AG09309 (cell line): ENCODE data around the gene NIBAN1.

Source experiments
- DNase-seq: peaks from one replicate; pipeline ENCODE4 v3.0.0-alpha.2; 2010; ENCODE audit warnings: low read depth
- H3K4me3 ChIP-seq: 2 replicates; pipeline ENCODE4 v1.5.1; 2011; ENCODE audit warnings: mild to moderate bottlenecking, low read depth, low read length, moderate library complexity; ENCODE audit not compliant: control insufficient read depth
- TF ChIP-seq, protein P1 (sequence below): IDR thresholded peaks from 2 replicates; pipeline ENCODE4 v1.5.1; 2011; ENCODE audit warnings: mild to moderate bottlenecking, low read depth, low read length, inconsistent platforms; ENCODE audit not compliant: insufficient read depth, control insufficient read depth; ENCODE audit errors: missing control alignments

NIBAN1 gene

DNA sequence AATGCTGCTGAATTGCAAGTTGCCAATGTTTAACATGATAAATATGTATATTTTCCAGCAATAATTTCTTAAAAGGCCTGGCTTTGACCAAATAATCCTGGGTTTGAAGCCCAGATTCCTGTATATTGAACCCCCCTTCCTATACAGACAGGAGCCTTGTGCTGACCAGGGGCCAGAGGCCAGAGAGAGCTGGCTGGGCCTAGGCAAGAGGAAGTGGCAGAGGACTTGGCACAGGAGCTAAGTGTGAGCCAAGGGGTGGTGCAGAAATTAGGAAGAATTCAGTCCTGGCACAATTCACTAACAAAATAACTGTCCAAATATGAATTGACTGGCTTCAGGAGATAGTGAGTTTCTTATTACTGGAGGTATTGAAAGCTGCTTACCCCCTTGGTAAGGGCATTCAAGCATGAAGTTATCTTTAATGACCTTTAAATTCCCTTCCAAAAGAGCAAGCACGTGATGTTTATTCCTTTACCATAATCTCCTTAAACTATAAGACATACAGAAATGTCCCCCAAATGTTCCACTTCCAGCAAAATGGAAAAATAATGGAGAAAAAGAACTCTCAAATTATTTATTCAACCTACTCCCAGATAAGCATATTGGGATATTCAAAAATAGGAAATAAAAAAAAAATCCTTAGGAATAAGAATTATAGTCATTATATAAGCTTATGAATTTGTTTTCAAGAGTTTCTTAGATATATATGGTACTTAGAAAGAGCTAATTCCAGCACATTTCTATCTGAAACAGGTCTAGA lies 26.6 kb downstream of the NIBAN1 start:
- H3K4me3 ChIP-seq: no peak overlapping the region
- DNase-seq: no peak
- TF ChIP-seq, protein P1, sequence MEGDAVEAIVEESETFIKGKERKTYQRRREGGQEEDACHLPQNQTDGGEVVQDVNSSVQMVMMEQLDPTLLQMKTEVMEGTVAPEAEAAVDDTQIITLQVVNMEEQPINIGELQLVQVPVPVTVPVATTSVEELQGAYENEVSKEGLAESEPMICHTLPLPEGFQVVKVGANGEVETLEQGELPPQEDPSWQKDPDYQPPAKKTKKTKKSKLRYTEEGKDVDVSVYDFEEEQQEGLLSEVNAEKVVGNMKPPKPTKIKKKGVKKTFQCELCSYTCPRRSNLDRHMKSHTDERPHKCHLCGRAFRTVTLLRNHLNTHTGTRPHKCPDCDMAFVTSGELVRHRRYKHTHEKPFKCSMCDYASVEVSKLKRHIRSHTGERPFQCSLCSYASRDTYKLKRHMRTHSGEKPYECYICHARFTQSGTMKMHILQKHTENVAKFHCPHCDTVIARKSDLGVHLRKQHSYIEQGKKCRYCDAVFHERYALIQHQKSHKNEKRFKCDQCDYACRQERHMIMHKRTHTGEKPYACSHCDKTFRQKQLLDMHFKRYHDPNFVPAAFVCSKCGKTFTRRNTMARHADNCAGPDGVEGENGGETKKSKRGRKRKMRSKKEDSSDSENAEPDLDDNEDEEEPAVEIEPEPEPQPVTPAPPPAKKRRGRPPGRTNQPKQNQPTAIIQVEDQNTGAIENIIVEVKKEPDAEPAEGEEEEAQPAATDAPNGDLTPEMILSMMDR: no peak

DNA sequence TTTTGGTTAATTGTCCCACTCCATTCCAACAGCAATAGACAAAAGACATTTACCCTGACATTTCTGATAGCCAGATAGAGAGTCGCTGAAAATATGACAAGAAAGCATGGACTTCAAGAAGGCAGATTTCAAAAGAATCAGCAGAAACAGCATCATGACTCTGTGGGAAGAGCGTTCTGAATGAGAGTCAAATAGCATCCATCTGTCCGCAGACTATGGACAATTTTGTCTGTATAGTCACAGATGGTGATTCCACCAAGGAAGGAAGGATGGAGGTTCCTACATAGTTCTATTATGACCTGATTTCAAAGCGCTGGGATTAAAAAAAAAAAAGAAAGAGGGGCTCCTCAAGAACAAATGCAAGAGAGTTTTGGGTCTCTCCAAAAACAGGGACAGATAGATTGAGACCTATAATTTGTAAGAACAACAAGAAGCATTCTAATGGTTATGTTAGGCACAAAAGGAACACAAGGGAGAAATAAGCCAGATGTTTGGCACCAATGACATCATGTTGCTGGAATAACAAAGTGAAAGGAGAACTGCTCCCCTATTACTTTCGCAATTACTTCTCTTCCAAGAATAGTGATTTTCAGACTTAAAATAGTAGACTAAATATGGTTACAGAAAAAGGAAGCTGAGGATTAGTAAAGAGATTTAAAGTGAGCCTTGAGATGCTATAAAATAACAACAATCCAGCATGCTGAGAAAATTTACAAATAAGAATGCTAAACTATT lies 28.5 kb downstream of the NIBAN1 start:
- peak; percentile 29 for DNase-seq
- TF ChIP-seq, protein P1: no peak
- no peak overlapping the region for H3K4me3 ChIP-seq

DNA sequence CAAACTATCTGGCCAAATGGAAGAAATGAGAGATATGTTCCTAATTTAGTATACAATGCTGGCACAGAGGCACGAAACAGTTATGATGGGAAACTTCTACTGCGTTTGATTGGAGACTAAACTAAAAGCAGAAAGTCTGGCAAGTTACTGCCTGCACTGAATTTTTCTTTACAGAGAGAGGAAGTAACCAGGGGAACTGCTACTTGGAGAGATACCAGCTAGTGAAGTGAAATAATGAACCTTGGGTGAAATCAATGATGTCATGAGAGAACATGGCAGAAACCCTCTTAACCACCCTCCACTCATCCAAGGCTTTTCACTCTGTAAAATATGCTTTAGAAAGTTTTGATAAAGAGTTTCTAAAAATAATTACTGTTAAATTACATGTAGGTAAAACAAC lies 29.3 kb downstream of the NIBAN1 start:
- no peak overlapping the region for H3K4me3 ChIP-seq
- TF ChIP-seq, protein P1: no peak
- DNase-seq: no peak

DNA sequence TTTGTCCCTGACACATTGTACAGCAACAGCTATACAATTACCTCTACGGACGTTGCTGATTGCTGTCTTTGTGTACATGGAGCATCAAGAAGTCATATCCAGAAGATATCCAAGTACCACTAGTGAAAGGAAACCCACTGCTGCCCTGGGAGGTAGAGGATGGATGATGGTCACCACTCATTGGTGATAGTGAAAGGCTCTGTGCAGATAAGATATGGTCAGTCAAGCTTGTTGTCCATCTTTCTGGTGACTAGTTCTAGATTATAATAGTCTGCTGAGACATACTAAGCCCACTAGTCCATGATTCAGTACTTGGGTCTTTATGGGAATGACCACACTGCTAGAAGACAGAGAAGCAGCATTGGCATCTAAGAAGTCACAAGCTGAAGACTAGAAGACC lies 30.3 kb downstream of the NIBAN1 start:
- H3K4me3 ChIP-seq: no peak overlapping the region
- TF ChIP-seq, protein P1: no peak
- no peak for DNase-seq

DNA sequence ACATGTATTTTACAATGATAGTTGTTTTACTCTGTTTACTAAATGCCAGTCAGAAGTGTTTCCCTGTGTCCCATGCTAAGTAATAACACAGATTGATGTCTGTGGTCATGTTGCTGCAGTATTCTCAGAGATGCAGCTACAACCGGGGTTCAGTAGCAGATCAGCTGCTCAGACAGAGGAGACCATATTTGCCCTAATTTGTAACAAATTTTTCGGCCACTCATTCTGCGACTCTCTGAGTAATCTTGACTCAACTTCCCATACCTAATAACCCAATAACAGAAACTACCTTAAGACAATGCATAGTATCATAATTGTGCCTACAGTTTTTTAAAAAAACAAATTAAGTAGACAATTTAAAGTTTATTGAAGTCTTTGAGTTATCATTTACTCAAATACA lies 32.6 kb downstream of the NIBAN1 start:
- DNase-seq: no peak
- TF ChIP-seq, protein P1: no peak
- H3K4me3 ChIP-seq: no peak overlapping the region

DNA sequence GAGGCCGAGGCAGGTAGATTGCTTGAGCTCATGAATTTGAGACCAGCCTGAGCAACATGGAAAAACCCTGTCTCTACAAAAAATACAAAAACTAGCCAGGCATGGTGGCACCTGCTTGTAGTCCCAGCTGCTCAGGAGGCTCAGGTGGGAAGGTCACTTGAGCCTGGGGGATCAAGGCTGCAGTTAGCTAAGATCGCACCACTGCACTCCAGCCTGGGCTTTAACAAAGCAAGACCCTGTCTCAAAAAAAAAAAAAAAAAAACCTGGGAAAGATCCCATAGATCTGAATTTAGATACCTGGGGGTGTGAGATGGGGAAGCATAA lies 32.9 kb downstream of the NIBAN1 start:
- H3K4me3 ChIP-seq: no peak overlapping the region
- DNase-seq: no peak
- TF ChIP-seq, protein P1: no peak
